HUDEP-2 (cell line): ENCODE data around the gene GAS6.

Source experiments
- DNase-seq, 76 experiments: peaks; one replicate each; lab custom pipeline; 2025; ENCODE audit not compliant: unreplicated experiment in 76 of 76; lab: John Stamatoyannopoulos, UW

The GAS6 gene

GRCh38 chr13:113783200-113783881, 80.5 kb downstream of the GAS6 start:
- DNase-seq, result no peak

- DNase-seq, result no peak
These were observed 81.4 kb downstream of the GAS6 start for GRCh38 chr13:113782472-113782871.

GRCh38 chr13:113781571-113781970, 82.3 kb downstream of the GAS6 start:
- no peak for DNase-seq

- peak in 10 of 76 experiments; percentile 0 to 8 (median 4) for DNase-seq
These were observed 86.3 kb downstream of the GAS6 start for GRCh38 chr13:113777311-113778260.

- no peak for DNase-seq
These were observed 87.4 kb downstream of the GAS6 start for GRCh38 chr13:113776231-113777125.

- no peak for DNase-seq
These were observed 88.3 kb downstream of the GAS6 start for GRCh38 chr13:113775451-113776145.

- no peak for DNase-seq
These were observed 89.4 kb downstream of the GAS6 start for GRCh38 chr13:113774177-113775107.

GRCh38 chr13:113771709-113772331, 92.1 kb downstream of the GAS6 start:
- no peak for DNase-seq

- no peak for DNase-seq
These were observed 92.9 kb downstream of the GAS6 start for GRCh38 chr13:113770937-113771336.
